GM21515 (cell line): Measurements from ENCODE around the gene PNKP.

Experiments used
- ATAC-seq: cut with Tn5 transposase; IDR thresholded peaks from one replicate; pipeline ENCODE4 v1.9.1; 2021; ENCODE audit not compliant: unreplicated experiment

PNKP gene

GRCh38 chr19:49890349-49891311, 23.3 kb upstream of the PNKP start:
- no peak for ATAC-seq

DNA sequence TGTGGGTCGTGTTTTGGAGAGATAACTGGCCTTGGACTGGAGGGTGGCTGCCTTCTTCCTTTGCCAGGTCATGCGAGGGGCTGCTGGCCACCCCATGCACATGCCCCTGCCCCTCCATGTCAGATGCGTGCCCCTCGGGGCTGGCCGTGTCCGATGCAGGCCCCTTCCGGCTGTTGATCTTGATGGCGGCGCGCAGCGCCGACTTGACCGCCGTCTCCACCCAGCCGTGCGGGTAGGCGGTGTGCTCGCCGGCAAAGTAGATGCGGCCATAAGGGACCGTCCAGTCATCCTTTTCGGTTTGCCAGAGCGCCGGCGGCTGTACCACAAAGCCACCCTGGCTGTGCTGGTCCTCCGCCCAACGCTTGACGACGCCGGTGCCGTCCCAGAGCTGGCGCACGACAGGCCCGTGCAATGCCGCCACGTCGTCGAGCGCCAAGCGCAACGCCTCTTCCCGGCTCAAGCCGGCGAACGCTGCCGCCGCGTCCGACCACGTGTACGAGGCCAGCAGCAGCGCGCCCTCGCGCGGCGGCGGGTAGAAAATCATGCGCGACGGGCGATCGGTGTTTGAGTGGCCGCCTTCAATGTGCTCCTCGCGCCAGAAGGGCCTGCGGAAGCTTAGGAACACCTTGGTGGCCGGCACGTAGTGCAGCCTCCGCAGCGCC, 22.4 kb upstream of the PNKP start:
- no peak for ATAC-seq

DNA sequence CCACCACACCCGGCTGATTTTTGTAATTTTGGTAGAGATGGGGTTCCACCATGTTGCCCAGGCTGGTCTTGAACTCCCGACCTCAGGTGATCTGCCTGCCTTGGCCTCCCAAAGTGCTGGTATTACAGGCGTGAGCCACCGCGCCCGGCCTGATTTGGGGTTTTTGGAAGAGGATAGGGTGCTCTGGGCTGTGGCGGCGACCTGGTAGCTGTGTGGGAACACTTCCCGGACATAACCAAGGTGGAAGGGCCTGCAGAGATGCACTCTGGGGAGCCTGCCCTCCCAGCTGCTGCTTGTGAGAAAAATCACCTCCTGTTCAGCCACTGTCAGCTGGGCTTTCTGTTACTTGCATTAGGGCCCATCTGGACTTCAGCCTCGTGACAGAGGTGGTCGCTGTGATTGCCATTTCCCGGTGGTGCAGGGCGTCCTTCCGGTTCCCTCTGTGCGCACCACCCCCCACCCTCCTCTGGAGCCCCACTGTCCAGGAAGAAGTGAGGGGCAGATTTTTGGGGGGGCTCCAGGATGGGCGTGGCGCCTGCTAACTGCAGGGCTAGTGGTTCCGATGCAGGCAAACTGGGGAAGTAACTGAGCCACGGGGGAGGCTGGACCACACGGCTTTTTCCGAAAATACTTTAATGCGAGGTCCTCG, 21.8 kb upstream of the PNKP start:
- ATAC-seq = no peak

GRCh38 chr19:49888510-49888824, 21.1 kb upstream of the PNKP start:
- ATAC-seq = no peak

GRCh38 chr19:49887665-49888509, 20.5 kb upstream of the PNKP start:
- no peak for ATAC-seq

DNA sequence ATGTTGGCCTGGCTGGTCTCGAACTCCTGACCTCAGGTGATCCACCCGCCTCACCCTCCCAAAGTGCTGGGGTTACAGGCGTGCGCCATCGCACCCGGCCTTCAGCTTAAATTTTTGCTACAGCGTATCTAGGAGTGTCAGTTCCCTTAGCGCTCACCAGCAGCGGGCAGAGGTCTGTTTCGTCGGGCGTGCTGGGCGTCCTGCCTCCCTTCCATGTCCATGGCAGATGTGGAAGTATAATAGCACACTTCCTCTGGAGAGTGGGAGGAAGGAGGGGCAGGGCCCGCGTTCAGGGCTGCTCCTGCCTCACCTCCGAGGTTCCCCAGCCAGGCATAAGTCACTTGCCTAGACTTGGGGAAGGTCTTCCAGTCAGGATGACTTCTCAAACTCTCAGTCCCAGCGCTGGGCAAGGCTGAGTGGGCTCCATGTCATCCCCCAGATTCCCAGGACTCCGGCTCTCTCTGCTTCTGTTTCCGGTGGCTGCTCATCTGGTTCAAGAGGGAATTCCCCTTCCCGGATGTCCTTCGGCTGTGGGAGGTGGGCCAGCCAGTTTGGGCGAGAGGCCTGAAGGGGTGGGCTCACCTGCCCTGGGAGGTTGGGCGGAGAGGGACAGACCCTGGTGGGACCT, 19.8 kb upstream of the PNKP start:
- ATAC-seq = no peak

- no peak for ATAC-seq
Observed at GRCh38 chr19:49884760-49885159, 17.4 kb upstream of the PNKP start.

DNA sequence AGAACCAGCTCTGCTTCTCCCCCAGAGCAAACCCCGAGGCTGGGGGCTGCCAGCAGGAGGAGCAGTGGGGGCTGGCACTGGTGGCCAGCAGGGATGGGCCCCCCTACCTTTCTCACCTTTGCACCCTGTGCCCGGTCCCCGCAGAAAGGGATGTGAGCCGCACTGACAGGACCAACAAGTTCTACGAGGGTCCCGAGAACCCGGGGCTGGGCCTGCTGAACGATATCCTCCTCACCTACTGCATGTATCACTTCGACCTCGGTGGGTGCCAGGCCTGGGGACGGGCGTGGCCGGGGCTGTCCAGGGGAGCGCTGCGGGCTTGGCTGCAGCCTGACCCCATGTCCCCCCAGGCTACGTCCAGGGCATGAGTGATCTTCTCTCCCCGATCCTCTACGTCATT, 16.7 kb upstream of the PNKP start:
- no peak for ATAC-seq

DNA sequence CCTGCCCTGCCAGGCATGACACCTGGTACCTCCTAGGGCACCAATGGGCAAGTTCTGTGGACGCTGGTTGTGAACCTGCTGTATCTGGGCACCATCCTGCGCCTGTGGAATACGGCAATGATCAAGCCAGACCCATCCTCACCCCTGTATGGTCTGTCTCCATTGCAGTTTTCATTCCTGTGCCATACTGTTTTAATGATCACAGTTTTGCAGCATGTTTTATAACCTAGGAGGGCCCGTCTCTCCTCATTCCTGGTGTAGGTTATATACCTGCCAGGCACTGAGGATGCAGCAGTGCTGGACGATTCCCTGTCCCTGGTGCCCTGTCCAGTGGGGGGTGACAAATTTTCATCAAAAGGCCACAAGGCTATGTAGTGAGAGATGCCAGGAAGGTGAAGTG, 15.7 kb upstream of the PNKP start:
- ATAC-seq = no peak

GRCh38 chr19:49882643-49883042, 15.3 kb upstream of the PNKP start:
- no peak for ATAC-seq

DNA sequence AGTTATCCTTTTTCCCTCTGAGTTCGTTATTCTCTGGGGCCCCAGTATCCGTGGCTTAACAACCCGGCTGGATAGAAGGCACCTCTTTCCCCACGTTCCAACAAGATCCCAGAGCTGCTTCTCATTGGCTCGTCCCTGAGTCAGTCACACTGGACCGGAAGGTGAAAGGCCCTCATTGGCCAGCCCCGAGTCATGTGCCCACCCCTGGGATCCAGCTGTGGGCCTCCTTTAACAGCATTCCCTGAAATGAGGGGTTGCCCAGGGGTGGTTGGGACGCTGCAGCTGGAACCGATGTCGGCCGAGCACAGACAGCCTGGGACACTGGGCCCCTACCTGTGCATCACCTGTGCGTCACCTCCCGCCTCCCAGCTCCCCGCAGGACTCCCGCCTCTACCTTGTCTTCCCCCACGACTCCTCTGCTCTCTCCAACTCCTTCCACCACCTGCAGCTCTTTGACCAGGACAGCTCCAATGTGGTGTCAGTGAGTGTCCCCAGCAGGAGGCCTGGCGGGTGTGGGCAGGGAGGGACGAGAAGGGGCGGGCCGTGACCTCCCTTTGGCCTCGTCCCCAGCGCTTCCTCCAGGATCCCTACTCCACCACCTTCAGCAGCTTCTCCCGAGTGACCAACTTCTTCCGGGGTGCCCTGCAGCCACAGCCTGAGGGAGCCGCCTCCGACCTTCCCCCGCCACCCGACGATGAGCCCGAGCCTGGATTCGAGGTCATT, 14.5 kb upstream of the PNKP start:
- ATAC-seq = no peak

DNA sequence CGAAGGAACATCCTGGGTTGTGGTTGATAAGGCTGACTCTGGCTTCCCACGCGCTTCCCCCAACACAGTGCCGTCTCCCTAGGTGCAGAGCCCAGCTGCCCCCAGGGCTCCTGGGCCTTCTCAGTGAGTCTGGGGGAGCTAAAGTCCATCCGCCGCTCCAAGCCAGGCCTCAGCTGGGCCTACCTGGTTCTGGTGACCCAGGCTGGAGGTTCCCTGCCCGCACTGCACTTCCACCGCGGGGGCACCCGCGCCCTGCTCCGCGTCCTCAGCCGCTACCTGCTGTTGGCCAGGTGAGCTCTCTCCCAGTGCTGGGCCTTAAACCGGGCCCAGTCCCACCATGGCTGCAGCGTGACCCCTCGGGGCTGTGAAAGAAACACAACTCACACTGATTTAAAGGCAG, 13.8 kb upstream of the PNKP start:
- no peak for ATAC-seq

GRCh38 chr19:49880162-49880869, 12.9 kb upstream of the PNKP start:
- no peak for ATAC-seq

GRCh38 chr19:49879243-49879963, 12.0 kb upstream of the PNKP start:
- no peak for ATAC-seq

GRCh38 chr19:49878744-49879070, 11.3 kb upstream of the PNKP start:
- ATAC-seq = no peak

- peak; percentile 42 for ATAC-seq
Observed at GRCh38 chr19:49877879-49878743, 10.7 kb upstream of the PNKP start.

GRCh38 chr19:49877020-49877878, 9.9 kb upstream of the PNKP start, which contains the start of the genes AKT1S1 and TBC1D17:
AKT1S1 (minus strand) TSS chr19:49877355; CDS start chr19:49873295, 4,060 bp downstream.
TBC1D17 (plus strand) TSS chr19:49877702; CDS start chr19:49877724, 22 bp downstream.
- peak; percentile 53 for ATAC-seq
